CD14-positive monocyte (primary cell): Measurements from ENCODE around the gene TTC1. TPM values are rescaled to one million over a fixed set of nuclear protein-coding genes. Genes with fewer than 3 reads are reported as not detected.
A peak's percentile ranks its signal among the peaks of the same experiment; 100 is the strongest.

Experiments
- DNase-seq, 3 donors: peaks; one replicate each; pipeline ENCODE4 v3.0.0-alpha.2; 2011 to 2022
- H2AFZ ChIP-seq: 2 replicates; pipeline ENCODE4 v1.6.0; 2012; ENCODE audit warnings: mild to moderate bottlenecking, low read depth, low read length, inconsistent platforms; ENCODE audit not compliant: insufficient read depth, poor library complexity, severe bottlenecking
- H3K27ac ChIP-seq, 2 donors: 1 replicate in 1 of 2; 2 replicates in 1 of 2; pipeline ENCODE4 v1.5.1; 2012 to 2013; ENCODE audit warnings: low read length in 2 of 2, control low read depth in 1 of 2, inconsistent platforms in 1 of 2, low read depth in 1 of 2, mild to moderate bottlenecking in 1 of 2
- H3K27me3 ChIP-seq, 2 donors: one replicate each; pipeline versions ENCODE4 v1.6.0 to v1.6.1; 2011 to 2013; ENCODE audit warnings: low read length in 2 of 2; ENCODE audit not compliant: control insufficient read depth in 2 of 2, insufficient read depth in 2 of 2
- H3K36me3 ChIP-seq, 2 donors: replicated peaks in 1 of 2; 1 replicate in 1 of 2; 2 replicates in 1 of 2; pipeline versions ENCODE4 v1.5.1 to v1.6.1; 2012 to 2013; ENCODE audit warnings: low read length in 2 of 2, control low read depth in 1 of 2, inconsistent platforms in 1 of 2, mild to moderate bottlenecking in 1 of 2; ENCODE audit not compliant: insufficient read depth in 2 of 2, control insufficient read depth in 1 of 2
- H3K4me1 ChIP-seq, 2 donors: 1 replicate in 1 of 2; 2 replicates in 1 of 2; pipeline versions ENCODE4 v1.5.1 to v1.6.1; 2012 to 2013; ENCODE audit warnings: low read length in 2 of 2, control low read depth in 1 of 2, inconsistent platforms in 1 of 2, mild to moderate bottlenecking in 1 of 2, moderate library complexity in 1 of 2; ENCODE audit not compliant: insufficient read depth in 2 of 2, control insufficient read depth in 1 of 2
- H3K4me2 ChIP-seq: replicated peaks from 2 replicates; pipeline ENCODE3; 2012; ENCODE audit warnings: low read length, moderate library complexity, mild to moderate bottlenecking; ENCODE audit not compliant: poor library complexity, severe bottlenecking; ENCODE audit errors: extremely low read depth
- H3K4me3 ChIP-seq, 3 experiments: fragments of 200-600 bp in 1 of 3; sonication (generic) in 1 of 3; replicated peaks in 1 of 3; 1 replicate in 2 of 3; 2 replicates in 1 of 3; pipeline ENCODE4 v1.5.1; 2011 to 2013; ENCODE audit warnings: low read length in 3 of 3, mild to moderate bottlenecking in 3 of 3, control low read depth in 2 of 3, low read depth in 2 of 3, inconsistent platforms in 1 of 3, moderate library complexity in 1 of 3
- H3K79me2 ChIP-seq: 2 replicates; pipeline ENCODE4 v1.6.0; 2012; ENCODE audit warnings: mild to moderate bottlenecking, control low read depth, inconsistent platforms, low read length, moderate library complexity; ENCODE audit not compliant: insufficient read depth
- H3K9ac ChIP-seq: 2 replicates; pipeline ENCODE4 v1.6.0; 2017; ENCODE audit warnings: low read length, mild to moderate bottlenecking; ENCODE audit not compliant: insufficient read depth, poor library complexity, severe bottlenecking
- H3K9me3 ChIP-seq, 2 donors: replicated peaks in 1 of 2; 1 replicate in 1 of 2; 2 replicates in 1 of 2; pipeline versions ENCODE4 v1.5.1 to v1.6.1; 2012 to 2013; ENCODE audit warnings: low read length in 2 of 2, control low read depth in 1 of 2; ENCODE audit not compliant: control insufficient read depth in 1 of 2, insufficient read depth in 1 of 2
- H4K20me1 ChIP-seq: 2 replicates; pipeline ENCODE4 v1.6.0; 2012; ENCODE audit warnings: mild to moderate bottlenecking, low read length, control low read depth, moderate library complexity; ENCODE audit not compliant: insufficient read depth
- H3K27ac Mint-ChIP-seq, 7 donors: one replicate each; pipeline ENCODE4 v1.8.0; 2020; ENCODE audit warnings: mild to moderate bottlenecking in 7 of 7, mixed read lengths in 7 of 7, moderate library complexity in 6 of 7, inconsistent platforms in 2 of 7
- H3K27me3 Mint-ChIP-seq, 3 donors: one replicate each; pipeline ENCODE4 v1.8.0; 2021 to 2022; ENCODE audit warnings: low read depth in 3 of 3, mild to moderate bottlenecking in 3 of 3, mixed read lengths in 3 of 3, moderate library complexity in 3 of 3, inconsistent platforms in 1 of 3
- H3K36me3 Mint-ChIP-seq, 2 donors: one replicate each; pipeline ENCODE4 v1.8.0; 2020; ENCODE audit warnings: mixed read lengths in 2 of 2, inconsistent platforms in 1 of 2, mild to moderate bottlenecking in 1 of 2
- H3K4me1 Mint-ChIP-seq: one replicate; pipeline ENCODE4 v1.8.0; 2020; ENCODE audit warnings: mild to moderate bottlenecking, mixed read lengths
- H3K4me3 Mint-ChIP-seq, 2 donors: one replicate each; pipeline ENCODE4 v1.8.0; 2020; ENCODE audit warnings: mild to moderate bottlenecking in 2 of 2, mixed read lengths in 2 of 2, moderate library complexity in 1 of 2
- H3K9me3 Mint-ChIP-seq, 7 donors: one replicate each; pipeline ENCODE4 v1.8.0; 2020 to 2022; ENCODE audit warnings: mixed read lengths in 7 of 7, mild to moderate bottlenecking in 6 of 7, moderate library complexity in 6 of 7, inconsistent platforms in 2 of 7
- WGBS: methylation state at CpG from one replicate; pipeline ENCODE4 v1.1.5; 2013; ENCODE audit warnings: missing lambda C conversion rate; ENCODE audit not compliant: insufficient coverage; 5-methylcytosine and 5-hydroxymethylcytosine counted together
- intact Hi-C, 2 donors: fragments of 100-400 bp; cut with micrococcal nuclease; formaldehyde crosslinking; loops; one replicate each; pipeline versions ENCODE4 v1.15.0 to v1.15.1; 2023
- polyA plus RNA-seq, 3 donors: library from polyadenylated mRNA; depleted of rRNA in 1 of 3; unstranded in 2 of 3; stranded (reverse) in 1 of 3; fragments of 300-500 nt in 2 of 3; fragments of >200 nt in 1 of 3; fragmentation: Illumina TruSeq in 2 of 3; gene quantifications; 1 replicate in 2 of 3; 2 replicates in 1 of 3; pipeline ENCODE4 v1.2.3, GENCODE V29; 2012 to 2021
- TF ChIP-seq, protein P1 (sequence below): fragments of 200-600 bp; IDR thresholded peaks from one replicate; pipeline ENCODE4 v1.8.0; 2022; ENCODE audit warnings: antibody characterized with exemption, mild to moderate bottlenecking

TTC1 gene
- polyA plus RNA-seq, 3 donors = 11.4 to 63.4 (median 63.0) TPM

- Mint-ChIP-seq H3K9me3 (peaks cover 0 to 5% (median 1%) of the 10 kb centered on the region in 7 donors), H3K4me1 (no peaks in the 10 kb centered on the region), H3K36me3 (peaks cover 86 to 88% of the 10 kb centered on the region in 2 donors), H3K4me3 (no peak overlapping the region), H3K27me3 (peaks cover 0 to 2% (median 2%) of the 10 kb centered on the region in 3 donors), H3K27ac (peak overlapping the region in 3 of 7 donors; percentile 20 to 46 (median 33))
- H3K9ac ChIP-seq = no peak overlapping the region
- no peak overlapping the region for H3K4me3 ChIP-seq
- H3K4me1 ChIP-seq = no peaks in the 10 kb centered on the region
- DNase-seq = no peak
- H3K36me3 ChIP-seq = peaks cover 70 to 92% of the 10 kb centered on the region in 2 donors
- no peak overlapping the region for H3K4me2 ChIP-seq
- H3K27ac ChIP-seq = no peak overlapping the region
- no peaks in the 10 kb centered on the region for H3K27me3 ChIP-seq
- intact Hi-C loops = no loop called here
- no peaks in the 10 kb centered on the region for H3K9me3 ChIP-seq
- no CpG with 5 or more reads among the region's 1 CpG for WGBS
- no peak overlapping the region for H2AFZ ChIP-seq
- TF ChIP-seq, protein P1, sequence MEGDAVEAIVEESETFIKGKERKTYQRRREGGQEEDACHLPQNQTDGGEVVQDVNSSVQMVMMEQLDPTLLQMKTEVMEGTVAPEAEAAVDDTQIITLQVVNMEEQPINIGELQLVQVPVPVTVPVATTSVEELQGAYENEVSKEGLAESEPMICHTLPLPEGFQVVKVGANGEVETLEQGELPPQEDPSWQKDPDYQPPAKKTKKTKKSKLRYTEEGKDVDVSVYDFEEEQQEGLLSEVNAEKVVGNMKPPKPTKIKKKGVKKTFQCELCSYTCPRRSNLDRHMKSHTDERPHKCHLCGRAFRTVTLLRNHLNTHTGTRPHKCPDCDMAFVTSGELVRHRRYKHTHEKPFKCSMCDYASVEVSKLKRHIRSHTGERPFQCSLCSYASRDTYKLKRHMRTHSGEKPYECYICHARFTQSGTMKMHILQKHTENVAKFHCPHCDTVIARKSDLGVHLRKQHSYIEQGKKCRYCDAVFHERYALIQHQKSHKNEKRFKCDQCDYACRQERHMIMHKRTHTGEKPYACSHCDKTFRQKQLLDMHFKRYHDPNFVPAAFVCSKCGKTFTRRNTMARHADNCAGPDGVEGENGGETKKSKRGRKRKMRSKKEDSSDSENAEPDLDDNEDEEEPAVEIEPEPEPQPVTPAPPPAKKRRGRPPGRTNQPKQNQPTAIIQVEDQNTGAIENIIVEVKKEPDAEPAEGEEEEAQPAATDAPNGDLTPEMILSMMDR = no peak
- no peaks in the 10 kb centered on the region for H3K79me2 ChIP-seq
- H4K20me1 ChIP-seq = no peaks in the 10 kb centered on the region
Measured at GRCh38 chr5:160054047-160054446, 45.1 kb downstream of the TTC1 start.

DNA sequence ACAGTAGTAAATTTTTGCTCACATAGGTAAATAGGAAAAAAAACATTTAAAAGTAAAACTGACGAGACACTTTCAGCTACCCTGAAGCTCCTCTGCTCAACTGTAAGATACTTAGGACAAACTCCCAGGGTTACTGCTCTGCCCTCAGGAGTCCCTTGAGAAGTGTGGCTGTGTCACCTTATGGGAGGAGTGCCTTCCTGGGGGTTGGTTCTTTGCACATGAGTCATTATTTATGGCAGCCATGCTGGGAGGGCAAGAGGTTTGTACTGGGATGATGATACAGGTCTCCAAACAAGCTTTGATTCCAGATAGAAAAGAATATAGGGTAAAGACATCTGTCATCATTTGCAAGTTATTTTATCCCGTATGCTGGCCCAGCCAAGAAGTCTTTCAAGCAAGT, 45.9 kb downstream of the TTC1 start:
- Histone ChIP-seq H3K27ac (no peak overlapping the region), H3K4me1 (no peaks in the 10 kb centered on the region), H3K79me2 (no peaks in the 10 kb centered on the region), H3K4me2 (no peak overlapping the region), H3K9ac (no peak overlapping the region), H3K27me3 (no peaks in the 10 kb centered on the region), H3K36me3 (peaks cover 62 to 92% of the 10 kb centered on the region in 2 donors), H3K4me3 (no peak overlapping the region), H3K9me3 (no peaks in the 10 kb centered on the region), H2AFZ (no peak overlapping the region), H4K20me1 (no peaks in the 10 kb centered on the region)
- Mint-ChIP-seq H3K9me3 (peaks cover 0 to 5% (median 1%) of the 10 kb centered on the region in 7 donors), H3K4me1 (no peaks in the 10 kb centered on the region), H3K27me3 (peaks cover 0 to 2% (median 2%) of the 10 kb centered on the region in 3 donors), H3K36me3 (peaks cover 83 to 86% of the 10 kb centered on the region in 2 donors), H3K4me3 (no peak overlapping the region), H3K27ac (peak overlapping the region in 1 of 7 donors; percentile 17)
- DNase-seq = no peak
- intact Hi-C loops = no loop called here
- TF ChIP-seq, protein P1 = no peak
- no CpG with 5 or more reads among the region's 2 CpGs for WGBS
